Body of pancreas (tissue), 4 donors: ENCODE data around the gene ADAMTS2. TPM values are rescaled to one million over a fixed set of nuclear protein-coding genes. Genes with fewer than 3 reads are reported as not detected.

ENCODE experiments used
- ATAC-seq: fragments of 150-250 bp; one replicate; pipeline ENCODE4 v1.9.1; 2016
- DNase-seq, 4 donors: peaks; one replicate each; pipeline ENCODE4 v3.0.0-alpha.2; 2019
- H3K27ac ChIP-seq, 4 donors: fragments of 200-600 bp; sonication (generic); 1 replicate in 3 of 4; 2 replicates in 1 of 4; pipeline versions ENCODE4 v1.5.1 to v1.6.1; 2016 to 2019; ENCODE audit warnings: mild to moderate bottlenecking in 1 of 4, mixed read lengths in 1 of 4, moderate library complexity in 1 of 4
- H3K27me3 ChIP-seq, 2 donors: fragments of 200-600 bp; sonication (generic); one replicate each; pipeline ENCODE4 v1.6.0; 2016; ENCODE audit warnings: mild to moderate bottlenecking in 1 of 2
- H3K36me3 ChIP-seq, 2 donors: fragments of 200-600 bp; sonication (generic); replicated peaks in 1 of 2; 2 replicates each; pipeline ENCODE4 v1.5.1; 2016; ENCODE audit warnings: low read depth in 2 of 2; ENCODE audit not compliant: insufficient read depth in 1 of 2
- H3K4me1 ChIP-seq: fragments of 200-600 bp; sonication (generic); one replicate; pipeline ENCODE4 v1.6.0; 2016
- H3K4me3 ChIP-seq, 2 donors: fragments of 200-600 bp; sonication (generic); 1 replicate in 1 of 2; 2 replicates in 1 of 2; pipeline ENCODE4 v1.5.1; 2016 to 2019
- H3K9me3 ChIP-seq, 3 donors: fragments of 200-600 bp; sonication (generic); 1 replicate in 2 of 3; 2 replicates in 1 of 3; pipeline ENCODE4 v1.5.1; 2016
- CTCF ChIP-seq, 7 experiments: fragments of 450-650 bp in 4 of 7; fragments of 200-600 bp in 3 of 7; sonication (generic) in 3 of 7; IDR thresholded peaks; one replicate each; pipeline ENCODE4 v1.5.1; 2016 to 2019; ENCODE audit warnings: antibody characterized with exemption in 7 of 7
- POLR2A ChIP-seq, 3 donors: fragments of 450-650 bp; IDR thresholded peaks; one replicate each; pipeline ENCODE4 v1.6.1; 2016; ENCODE audit warnings: antibody characterized with exemption in 3 of 3, mild to moderate bottlenecking in 2 of 3
- WGBS, 2 donors: methylation state at CpG; one replicate each; pipeline ENCODE4 v1.1.5; 2017; 5-methylcytosine and 5-hydroxymethylcytosine counted together
- intact Hi-C: fragments of 100-400 bp; cut with DNase I; formaldehyde crosslinking; loops from one replicate; pipeline ENCODE4 v1.15.1; 2023
- total RNA-seq, 2 donors: library from RNA; depleted of rRNA; stranded (reverse); fragments of >200 nt; gene quantifications; one replicate each; pipeline ENCODE4 v1.1.0, GENCODE V29; 2016

Gene ADAMTS2
- total RNA-seq, 2 donors from 2014 or later, result 9.1 to 19.1 TPM

- H3K27me3 ChIP-seq, result no peaks in the 10 kb centered on the region
- H3K4me1 ChIP-seq, result no peaks in the 10 kb centered on the region
- no peak for TF ChIP-seq CTCF (IDR thresholded peaks at IDR 0.05)
- no peak for TF ChIP-seq POLR2A (IDR thresholded peaks at IDR 0.05)
- WGBS, 2 donors, result 67 to 70% methylated on average over 2 to 10 of the region's 10 CpGs
- peak in 1 of 4 donors; percentile 7 for DNase-seq
- intact Hi-C loops, result no loop called here
- H3K27ac ChIP-seq, result no peak overlapping the region
- H3K36me3 ChIP-seq, result no peaks in the 10 kb centered on the region
- H3K4me3 ChIP-seq, result no peak overlapping the region
- H3K9me3 ChIP-seq, result peaks cover 0 to 3% (median 0%) of the 10 kb centered on the region in 3 donors
- ATAC-seq, result no peak
These were observed 35.4 kb downstream of the ADAMTS2 start for GRCh38 chr5:179309751-179310320.

DNA sequence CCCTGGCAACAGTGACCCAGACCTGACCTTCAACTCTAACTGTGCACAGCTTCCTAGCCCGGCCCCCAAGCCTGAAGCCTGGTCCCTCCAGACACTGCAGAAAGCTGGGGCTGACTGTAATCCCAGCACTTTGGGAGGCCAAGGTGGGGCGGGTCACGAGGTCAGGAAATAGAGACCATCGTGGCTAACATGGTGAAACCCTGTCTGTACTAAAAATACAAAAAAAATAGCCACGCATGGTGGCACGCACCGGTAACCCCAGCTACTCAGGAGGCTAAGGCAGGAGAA lies 35.9 kb downstream of the ADAMTS2 start:
- H3K27ac ChIP-seq, result no peak overlapping the region
- intact Hi-C loops, result no loop called here
- TF ChIP-seq POLR2A (IDR thresholded peaks at IDR 0.05) (no peak), CTCF (IDR thresholded peaks at IDR 0.05) (no peak)
- H3K4me3 ChIP-seq, result no peak overlapping the region
- no peak for ATAC-seq
- no peaks in the 10 kb centered on the region for H3K36me3 ChIP-seq
- no peaks in the 10 kb centered on the region for H3K27me3 ChIP-seq
- WGBS, 2 donors, result 70% methylated on average over 7 of the region's 7 CpGs; no CpG with 5 or more reads in 1 of the 2 donors
- H3K4me1 ChIP-seq, result no peaks in the 10 kb centered on the region
- H3K9me3 ChIP-seq, result peaks cover 0 to 8% (median 0%) of the 10 kb centered on the region in 3 donors
- no peak for DNase-seq

DNA sequence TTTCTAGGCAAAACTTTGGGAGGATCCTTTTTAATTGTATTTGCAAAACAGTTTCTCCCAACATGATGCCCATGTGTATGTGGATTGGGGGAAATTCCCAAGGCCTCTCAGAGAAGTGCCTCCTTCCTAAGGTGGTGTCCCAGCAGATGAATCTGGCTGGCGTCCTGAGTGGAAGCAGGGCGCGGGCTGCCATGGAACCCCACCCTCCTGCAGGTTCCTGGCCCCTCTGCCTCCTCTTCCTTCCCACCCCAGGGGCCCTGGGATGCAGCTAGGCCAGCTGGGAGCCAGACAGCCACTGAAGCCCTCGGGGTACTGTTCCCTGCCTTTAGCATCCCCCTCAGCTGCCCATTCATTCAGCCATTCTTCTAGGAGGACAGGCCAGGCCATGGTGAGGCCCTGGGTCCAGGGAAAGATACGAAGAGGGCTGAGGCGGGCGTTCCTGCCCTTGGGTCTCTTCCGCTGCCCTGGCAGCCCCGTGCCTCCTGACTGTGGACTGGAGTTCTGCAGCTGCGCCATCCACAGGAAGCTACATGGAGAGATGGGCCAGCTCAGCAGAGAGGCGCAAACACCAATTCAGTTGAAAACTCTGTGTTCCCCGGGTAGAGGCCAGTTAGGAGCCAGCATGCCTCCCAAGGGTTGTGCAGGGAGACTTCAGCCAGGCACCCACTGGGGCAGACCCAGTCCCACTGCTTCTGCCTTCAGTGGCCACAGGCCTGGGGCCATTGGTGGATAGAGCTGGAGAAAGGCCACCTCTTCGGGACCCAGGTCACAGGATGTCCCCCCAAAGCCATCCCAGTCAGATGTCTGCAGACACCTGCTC lies 36.5 kb downstream of the ADAMTS2 start:
- H3K27me3 ChIP-seq, result no peaks in the 10 kb centered on the region
- peaks cover 0 to 10% (median 0%) of the 10 kb centered on the region in 3 donors for H3K9me3 ChIP-seq
- H3K27ac ChIP-seq, result no peak overlapping the region
- WGBS, 2 donors, result 63 to 70% methylated on average over 2 to 13 of the region's 13 CpGs
- H3K4me3 ChIP-seq, result no peak overlapping the region
- intact Hi-C loops, result no loop called here
- H3K36me3 ChIP-seq, result no peaks in the 10 kb centered on the region
- H3K4me1 ChIP-seq, result no peaks in the 10 kb centered on the region
- DNase-seq (peak in 1 of 4 donors; percentile 2), ATAC-seq (no peak)
- TF ChIP-seq CTCF (IDR thresholded peaks at IDR 0.05), result no peak
- no peak for TF ChIP-seq POLR2A (IDR thresholded peaks at IDR 0.05)

GRCh38 chr5:179307931-179308471 lies 37.3 kb downstream of the ADAMTS2 start:
- TF ChIP-seq CTCF (IDR thresholded peaks at IDR 0.05) (no peak), POLR2A (IDR thresholded peaks at IDR 0.05) (no peak)
- H3K4me1 ChIP-seq, result no peaks in the 10 kb centered on the region
- no peak overlapping the region for H3K4me3 ChIP-seq
- DNase-seq, result peak in 1 of 4 donors; percentile 6
- peaks cover 0 to 10% (median 0%) of the 10 kb centered on the region in 3 donors for H3K9me3 ChIP-seq
- no peaks in the 10 kb centered on the region for H3K36me3 ChIP-seq
- intact Hi-C loops, result no loop called here
- 55 to 64% methylated on average over 19 to 23 of the region's 24 CpGs for WGBS, 2 donors
- no peak overlapping the region for H3K27ac ChIP-seq
- no peaks in the 10 kb centered on the region for H3K27me3 ChIP-seq
- no peak for ATAC-seq
